HL-60 (cell line): ENCODE data around the gene MYCL.

Experiments used
- DNase-seq, 2 experiments: peaks; one replicate each; pipeline ENCODE4 v3.0.0-alpha.2; 2010 to 2020; ENCODE audit warnings: low read depth in 1 of 2, low spot score in 1 of 2
- H3K27ac ChIP-seq: fragments of 250-450 bp; sonication (Bioruptor Pico); replicated peaks from 2 replicates; pipeline ENCODE4 v1.5.1; 2020; ENCODE audit warnings: mild to moderate bottlenecking, moderate library complexity
- H3K27me3 ChIP-seq: fragments of 250-450 bp; sonication (Bioruptor Pico); 2 replicates; pipeline ENCODE4 v1.5.1; 2021; ENCODE audit warnings: mild to moderate bottlenecking, moderate library complexity; ENCODE audit not compliant: insufficient read depth, poor library complexity, severe bottlenecking
- H3K4me3 ChIP-seq: replicated peaks from 2 replicates; pipeline ENCODE4 v1.5.1; 2011; ENCODE audit warnings: mild to moderate bottlenecking, control low read depth, low read length; ENCODE audit not compliant: insufficient read depth
- CTCF ChIP-seq: IDR thresholded peaks from one replicate; pipeline ENCODE4 v1.5.1; 2011; ENCODE audit warnings: low read length, control low read depth, inconsistent platforms; ENCODE audit not compliant: insufficient read depth
- GABPA ChIP-seq: IDR thresholded peaks from 2 replicates; pipeline ENCODE4 v1.6.1; 2012; ENCODE audit warnings: low read depth
- POLR2AphosphoS5 ChIP-seq: IDR thresholded peaks from 2 replicates; pipeline ENCODE4 v1.6.1; 2012; ENCODE audit warnings: low read depth
- REST ChIP-seq: IDR thresholded peaks from 2 replicates; pipeline ENCODE4 v1.6.1; 2012; ENCODE audit warnings: low read depth; ENCODE audit not compliant: insufficient replicate concordance
- SPI1 ChIP-seq: IDR thresholded peaks from 2 replicates; pipeline ENCODE4 v1.6.1; 2012; ENCODE audit warnings: low read depth, mild to moderate bottlenecking, borderline replicate concordance

Gene MYCL

GRCh38 chr1:39896909-39897685 is 4.6 kb downstream of the MYCL start:
- no peak for TF ChIP-seq REST
- no peak for TF ChIP-seq GABPA
- TF ChIP-seq CTCF, result no peak
- TF ChIP-seq SPI1, result no peak
- no peak for TF ChIP-seq POLR2AphosphoS5
- Histone ChIP-seq H3K4me3 (no peak overlapping the region), H3K27ac (no peak overlapping the region), H3K27me3 (peaks cover 45% of the 10 kb centered on the region)
- no peak for DNase-seq

GRCh38 chr1:39895731-39896480 is 5.8 kb downstream of the MYCL start:
- Histone ChIP-seq H3K27me3 (peaks cover 40% of the 10 kb centered on the region), H3K4me3 (no peak overlapping the region), H3K27ac (no peak overlapping the region)
- TF ChIP-seq CTCF (no peak), POLR2AphosphoS5 (no peak), GABPA (no peak), REST (no peak), SPI1 (no peak)
- no peak for DNase-seq

GRCh38 chr1:39894884-39895495 is 6.7 kb downstream of the MYCL start:
- no peak for DNase-seq
- Histone ChIP-seq H3K27ac (no peak overlapping the region), H3K27me3 (peaks cover 31% of the 10 kb centered on the region), H3K4me3 (no peak overlapping the region)
- no peak for TF ChIP-seq CTCF
- no peak for TF ChIP-seq GABPA
- no peak for TF ChIP-seq REST
- TF ChIP-seq SPI1, result no peak
- TF ChIP-seq POLR2AphosphoS5, result no peak
